ENCODE data around the gene RBBP8NL. TPM values are rescaled to one million over a fixed set of nuclear protein-coding genes. Genes with fewer than 3 reads are reported as not detected.

The RBBP8NL gene
- total RNA-seq, 1 experiment from 2014 or later, result 0.28 TPM

- Histone ChIP-seq H2AK5ac (ENCODE audit: insufficient read length, low read length) (no peak overlapping the region), H4K20me1 (ENCODE audit: control insufficient read depth, insufficient read depth, insufficient read length) (no peaks in the 10 kb centered on the region), H3K27me3 (ENCODE audit: insufficient read depth, low read length) (no peaks in the 10 kb centered on the region), H3K18ac (ENCODE audit: insufficient read length, low read depth, low read length) (no peak overlapping the region), H2BK5ac (ENCODE audit: insufficient read length, low read length) (no peak overlapping the region), H3K4me2 (ENCODE audit: insufficient read depth, insufficient read length, low read length) (no peak overlapping the region), H3K14ac (ENCODE audit: insufficient read depth, low read length) (no peak overlapping the region), H2BK20ac (ENCODE audit: low read depth, low read length, poor library complexity, severe bottlenecking) (no peak overlapping the region), H3K9ac (ENCODE audit: extremely low read depth, insufficient read length, low read length) (no peak overlapping the region), H3K23ac (ENCODE audit: insufficient read length, low read depth, low read length) (no peak overlapping the region), H2BK120ac (ENCODE audit: low read depth, low read length, poor library complexity, severe bottlenecking) (no peak overlapping the region), H3K79me2 (ENCODE audit: insufficient read depth, low read length) (no peaks in the 10 kb centered on the region), H2BK15ac (ENCODE audit: low read depth, low read length) (no peak overlapping the region), H3K4me1 (ENCODE audit: insufficient read depth, low read length) (no peaks in the 10 kb centered on the region), H3K4ac (ENCODE audit: low read depth, low read length) (no peak overlapping the region), H3K79me1 (ENCODE audit: insufficient read depth, low read depth, low read length, poor library complexity, severe bottlenecking) (no peaks in the 10 kb centered on the region), H3K27ac (ENCODE audit: insufficient read length, low read depth, low read length) (no peak overlapping the region), H3K9me3 (ENCODE audit: control insufficient read depth, low read depth, low read length) (no peaks in the 10 kb centered on the region), H3K56ac (ENCODE audit: insufficient read length, low read depth, low read length) (no peak overlapping the region), H2BK12ac (ENCODE audit: insufficient read length, low read depth, low read length) (no peak overlapping the region), H3K23me2 (ENCODE audit: insufficient read length, low read depth, low read length, poor library complexity, severe bottlenecking) (no peaks in the 10 kb centered on the region), H3T11ph (ENCODE audit: low read length) (no peak overlapping the region), H4K91ac (ENCODE audit: insufficient read length, low read depth, low read length) (no peak overlapping the region), H4K5ac (ENCODE audit: insufficient read length, low read depth, low read length) (no peak overlapping the region), H2AFZ (ENCODE audit: low read length) (no peak overlapping the region), H4K8ac (replicated peaks; ENCODE audit: insufficient read length, low read depth, low read length) (no peak overlapping the region)
- WGBS (ENCODE audit: extremely low coverage, insufficient read length, low lambda C conversion rate), result no CpG with 5 or more reads among the region's 15 CpGs
- Mint-ChIP-seq H3K36me3 (ENCODE audit: insufficient read depth in 1 of 3, low read depth in 3 of 3) (no peaks in the 10 kb centered on the region), H3K4me3 (no peak overlapping the region), H3K27ac (no peak overlapping the region), H3K9me3 (no peaks in the 10 kb centered on the region), H3K27me3 (ENCODE audit: low read depth) (peaks cover 2% of the 10 kb centered on the region), H3K4me1 (peaks cover 3 to 9% of the 10 kb centered on the region in 2 experiments; a peak in 3 of 4 replicates)
- no peak for DNase-seq
- no peak for TF ChIP-seq CTCF (conservative IDR thresholded peaks at IDR 0.05)
These were observed 33.3 kb upstream of the RBBP8NL start for GRCh38 chr20:62460678-62461077.

Data from H9 (cell line).